ENCODE data around the gene WLS. TPM values are rescaled to one million over a fixed set of nuclear protein-coding genes. Genes with fewer than 3 reads are reported as not detected.
"Not testable (repeated sequence)": the region's sequence is repeated elsewhere in the genome, so short reads cannot be mapped to it uniquely, and the experiment has no call there.

The WLS gene
- total RNA-seq, 2 donors from 2014 or later = not detected

- Mint-ChIP-seq H3K27ac (no peak overlapping the region), H3K4me3 (no peak overlapping the region), H3K27me3 (no peaks in the 10 kb centered on the region), H3K9me3 (peaks cover 3% of the 10 kb centered on the region), H3K36me3 (no peaks in the 10 kb centered on the region), H3K4me1 (ENCODE audit: low read depth in 2 of 2) (no peaks in the 10 kb centered on the region)
- ATAC-seq = no peak
- DNase-seq (ENCODE audit: low spot score) = no peak
These were observed 53.4 kb downstream of the WLS start for GRCh38 chr1:68178821-68179490.

- Mint-ChIP-seq H3K4me3 (no peak overlapping the region), H3K9me3 (peaks cover 9% of the 10 kb centered on the region), H3K27ac (no peak overlapping the region), H3K36me3 (no peaks in the 10 kb centered on the region), H3K27me3 (no peaks in the 10 kb centered on the region), H3K4me1 (ENCODE audit: low read depth in 2 of 2) (no peaks in the 10 kb centered on the region)
- no peak for ATAC-seq
- no peak for DNase-seq (ENCODE audit: low spot score)
These were observed 56.5 kb downstream of the WLS start for GRCh38 chr1:68175621-68176398.

- no peak overlapping the region for H3K4me3 Mint-ChIP-seq
- H3K4me1 Mint-ChIP-seq (ENCODE audit: low read depth in 2 of 2) = no peaks in the 10 kb centered on the region
- ATAC-seq = no peak
- no peak for DNase-seq (ENCODE audit: low spot score)
- H3K36me3 Mint-ChIP-seq = no peaks in the 10 kb centered on the region
- peaks cover 13% of the 10 kb centered on the region for H3K9me3 Mint-ChIP-seq
- no peak overlapping the region for H3K27ac Mint-ChIP-seq
- no peaks in the 10 kb centered on the region for H3K27me3 Mint-ChIP-seq
These were observed 57.6 kb downstream of the WLS start for GRCh38 chr1:68174738-68175113.

GRCh38 chr1:68173936-68174737 lies 58.2 kb downstream of the WLS start:
- H3K36me3 Mint-ChIP-seq = no peaks in the 10 kb centered on the region
- no peak for ATAC-seq
- H3K4me1 Mint-ChIP-seq (ENCODE audit: low read depth in 2 of 2) = no peaks in the 10 kb centered on the region
- no peak overlapping the region for H3K4me3 Mint-ChIP-seq
- no peak for DNase-seq (ENCODE audit: low spot score)
- no peak overlapping the region for H3K27ac Mint-ChIP-seq
- H3K9me3 Mint-ChIP-seq = peaks cover 13% of the 10 kb centered on the region
- no peaks in the 10 kb centered on the region for H3K27me3 Mint-ChIP-seq

- Mint-ChIP-seq H3K36me3 (no peaks in the 10 kb centered on the region), H3K4me3 (no peak overlapping the region), H3K27ac (no peak overlapping the region), H3K4me1 (ENCODE audit: low read depth in 2 of 2) (no peaks in the 10 kb centered on the region), H3K9me3 (peaks cover 13% of the 10 kb centered on the region), H3K27me3 (no peaks in the 10 kb centered on the region)
- ATAC-seq (no peak), DNase-seq (ENCODE audit: low spot score) (no peak)
These were observed 58.9 kb downstream of the WLS start for GRCh38 chr1:68173283-68173935.

GRCh38 chr1:68171795-68172194 lies 60.5 kb downstream of the WLS start:
- H3K36me3 Mint-ChIP-seq; H3K27me3 Mint-ChIP-seq; H3K4me1 Mint-ChIP-seq (ENCODE audit: low read depth in 2 of 2); ATAC-seq; DNase-seq (ENCODE audit: low spot score); H3K27ac Mint-ChIP-seq; H3K4me3 Mint-ChIP-seq: not testable (repeated sequence)
- peaks cover 13% of the 10 kb centered on the region for H3K9me3 Mint-ChIP-seq

- Mint-ChIP-seq H3K9me3 (peaks cover 11% of the 10 kb centered on the region), H3K36me3 (no peaks in the 10 kb centered on the region), H3K27me3 (peaks cover 0 to 3% of the 10 kb centered on the region in 2 donors), H3K27ac (no peak overlapping the region), H3K4me3 (no peak overlapping the region), H3K4me1 (ENCODE audit: low read depth in 2 of 2) (no peaks in the 10 kb centered on the region)
- no peak for ATAC-seq
- no peak for DNase-seq (ENCODE audit: low spot score)
These were observed 63.7 kb downstream of the WLS start for GRCh38 chr1:68168545-68169171.

- no peaks in the 10 kb centered on the region for H3K36me3 Mint-ChIP-seq
- H3K9me3 Mint-ChIP-seq = peaks cover 7% of the 10 kb centered on the region
- no peak for ATAC-seq
- H3K27ac Mint-ChIP-seq = no peak overlapping the region
- no peak for DNase-seq (ENCODE audit: low spot score)
- H3K4me3 Mint-ChIP-seq = no peak overlapping the region
- peaks cover 0 to 3% of the 10 kb centered on the region in 2 donors for H3K27me3 Mint-ChIP-seq
- H3K4me1 Mint-ChIP-seq (ENCODE audit: low read depth in 2 of 2) = no peaks in the 10 kb centered on the region
These were observed 65.1 kb downstream of the WLS start for GRCh38 chr1:68167211-68167610.

- ATAC-seq = no peak
- H3K27ac Mint-ChIP-seq = no peak overlapping the region
- DNase-seq (ENCODE audit: low spot score) = no peak
- H3K9me3 Mint-ChIP-seq = peaks cover 7% of the 10 kb centered on the region
- H3K27me3 Mint-ChIP-seq = peaks cover 0 to 3% of the 10 kb centered on the region in 2 donors
- H3K4me1 Mint-ChIP-seq (ENCODE audit: low read depth in 2 of 2) = no peaks in the 10 kb centered on the region
- H3K36me3 Mint-ChIP-seq = no peaks in the 10 kb centered on the region
- H3K4me3 Mint-ChIP-seq = no peak overlapping the region
These were observed 66.0 kb downstream of the WLS start for GRCh38 chr1:68166348-68166747.

- no peak overlapping the region for H3K27ac Mint-ChIP-seq
- H3K27me3 Mint-ChIP-seq = peaks cover 0 to 3% of the 10 kb centered on the region in 2 donors
- H3K9me3 Mint-ChIP-seq = peaks cover 2% of the 10 kb centered on the region
- ATAC-seq (no peak), DNase-seq (ENCODE audit: low spot score) (no peak)
- no peaks in the 10 kb centered on the region for H3K4me1 Mint-ChIP-seq (ENCODE audit: low read depth in 2 of 2)
- H3K4me3 Mint-ChIP-seq = no peak overlapping the region
- H3K36me3 Mint-ChIP-seq = no peaks in the 10 kb centered on the region
These were observed 66.7 kb downstream of the WLS start for GRCh38 chr1:68165665-68166064.

- H3K36me3 Mint-ChIP-seq = no peaks in the 10 kb centered on the region
- ATAC-seq (no peak), DNase-seq (ENCODE audit: low spot score) (no peak)
- no peak overlapping the region for H3K4me3 Mint-ChIP-seq
- peaks cover 0 to 3% of the 10 kb centered on the region in 2 donors for H3K27me3 Mint-ChIP-seq
- no peaks in the 10 kb centered on the region for H3K4me1 Mint-ChIP-seq (ENCODE audit: low read depth in 2 of 2)
- H3K27ac Mint-ChIP-seq = no peak overlapping the region
- H3K9me3 Mint-ChIP-seq = no peaks in the 10 kb centered on the region
These were observed 67.4 kb downstream of the WLS start for GRCh38 chr1:68164918-68165317.

GRCh38 chr1:68163220-68163619 lies 69.1 kb downstream of the WLS start:
- no peaks in the 10 kb centered on the region for H3K36me3 Mint-ChIP-seq
- H3K27me3 Mint-ChIP-seq = peaks cover 0 to 3% of the 10 kb centered on the region in 2 donors
- H3K4me1 Mint-ChIP-seq (ENCODE audit: low read depth in 2 of 2) = no peaks in the 10 kb centered on the region
- ATAC-seq = no peak
- no peak overlapping the region for H3K4me3 Mint-ChIP-seq
- H3K27ac Mint-ChIP-seq = no peak overlapping the region
- no peak for DNase-seq (ENCODE audit: low spot score)
- no peaks in the 10 kb centered on the region for H3K9me3 Mint-ChIP-seq

- H3K27me3 Mint-ChIP-seq = peaks cover 0 to 3% of the 10 kb centered on the region in 2 donors
- H3K9me3 Mint-ChIP-seq = no peaks in the 10 kb centered on the region
- H3K36me3 Mint-ChIP-seq = no peaks in the 10 kb centered on the region
- no peak for ATAC-seq
- H3K27ac Mint-ChIP-seq = no peak overlapping the region
- DNase-seq (ENCODE audit: low spot score) = no peak
- no peaks in the 10 kb centered on the region for H3K4me1 Mint-ChIP-seq (ENCODE audit: low read depth in 2 of 2)
- no peak overlapping the region for H3K4me3 Mint-ChIP-seq
These were observed 69.6 kb downstream of the WLS start for GRCh38 chr1:68162761-68163160.

Measured in natural killer cell treated with Interleukin-12 subunit alpha and Interleukin-12 subunit beta and Interleukin-15 and Interleukin-18, amount 100 ng/mL, for 72 hours (primary cell).